ENCODE results near the gene SARNP. TPM values are rescaled to one million over a fixed set of nuclear protein-coding genes. Genes with fewer than 3 reads are reported as not detected.

SARNP gene
- total and polyA plus RNA-seq, 10 of the 15 experiments (the other 5 are each of a cell fraction or from before 2014, with no cell fraction given) = 77.6 to 445 (median 188) TPM

DNA sequence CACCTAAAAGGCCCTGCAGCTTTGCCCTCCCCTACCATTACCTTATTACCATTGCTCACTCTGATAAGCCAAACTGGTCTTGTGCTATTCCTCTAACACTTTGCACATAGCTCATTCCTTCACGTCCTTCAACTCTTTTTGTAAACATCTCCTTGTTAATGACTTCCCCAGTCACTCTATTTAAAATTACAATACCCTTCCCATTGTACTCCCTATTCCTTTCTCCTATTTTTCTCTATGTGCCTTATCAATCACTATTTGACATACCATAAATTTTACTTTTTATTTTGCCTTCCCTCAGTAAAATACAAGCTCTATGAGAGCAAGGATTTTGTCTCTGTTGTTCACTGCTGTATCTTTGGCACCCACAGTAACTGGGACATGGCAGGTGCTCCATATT, 5.4 kb downstream of the SARNP start:
- Histone ChIP-seq H3K27ac (ENCODE audit: control insufficient read depth, insufficient read depth) (no peak overlapping the region), H3K27me3 (replicated peaks in 1 of 2; ENCODE audit: control insufficient read depth in 2 of 2, insufficient read depth in 2 of 2, low read length in 1 of 2) (no peaks in the 10 kb centered on the region), H2AFZ (ENCODE audit: control insufficient read depth, low read depth, low read length) (no peak overlapping the region), H3K36me3 (ENCODE audit: control insufficient read depth in 2 of 2, insufficient read depth in 2 of 2, low read length in 1 of 2) (peaks cover 1 to 14% of the 10 kb centered on the region in 2 experiments; a peak in 3 of 4 replicates), H3K9ac (ENCODE audit: control insufficient read depth, insufficient read depth, low read length) (no peak overlapping the region), H3K79me2 (ENCODE audit: control insufficient read depth, insufficient read depth, low read length) (peaks cover 84% of the 10 kb centered on the region), H3K9me3 (replicated peaks; ENCODE audit: control insufficient read depth, insufficient read depth, low read length) (no peaks in the 10 kb centered on the region), H4K20me1 (ENCODE audit: control insufficient read depth, insufficient read depth) (peaks cover 4% of the 10 kb centered on the region; the same call in 1 of the 2 replicates), H3K4me3 (no peak overlapping the region), H3K4me1 (ENCODE audit: control insufficient read depth, insufficient read depth, low read length) (0 out of 2 replicates have a peak, but pooled peaks cover 5% of the 10 kb centered on the region), H3K4me2 (ENCODE audit: control insufficient read depth, insufficient read depth) (no peak overlapping the region; the same call in 1 of the 2 replicates)
- no peak for DNase-seq (ENCODE audit: low read depth, low spot score)
- no peak for TF ChIP-seq NFIC (IDR thresholded peaks at IDR 0.05; ENCODE audit: low read depth, low read length)
- TF ChIP-seq, protein P1, sequence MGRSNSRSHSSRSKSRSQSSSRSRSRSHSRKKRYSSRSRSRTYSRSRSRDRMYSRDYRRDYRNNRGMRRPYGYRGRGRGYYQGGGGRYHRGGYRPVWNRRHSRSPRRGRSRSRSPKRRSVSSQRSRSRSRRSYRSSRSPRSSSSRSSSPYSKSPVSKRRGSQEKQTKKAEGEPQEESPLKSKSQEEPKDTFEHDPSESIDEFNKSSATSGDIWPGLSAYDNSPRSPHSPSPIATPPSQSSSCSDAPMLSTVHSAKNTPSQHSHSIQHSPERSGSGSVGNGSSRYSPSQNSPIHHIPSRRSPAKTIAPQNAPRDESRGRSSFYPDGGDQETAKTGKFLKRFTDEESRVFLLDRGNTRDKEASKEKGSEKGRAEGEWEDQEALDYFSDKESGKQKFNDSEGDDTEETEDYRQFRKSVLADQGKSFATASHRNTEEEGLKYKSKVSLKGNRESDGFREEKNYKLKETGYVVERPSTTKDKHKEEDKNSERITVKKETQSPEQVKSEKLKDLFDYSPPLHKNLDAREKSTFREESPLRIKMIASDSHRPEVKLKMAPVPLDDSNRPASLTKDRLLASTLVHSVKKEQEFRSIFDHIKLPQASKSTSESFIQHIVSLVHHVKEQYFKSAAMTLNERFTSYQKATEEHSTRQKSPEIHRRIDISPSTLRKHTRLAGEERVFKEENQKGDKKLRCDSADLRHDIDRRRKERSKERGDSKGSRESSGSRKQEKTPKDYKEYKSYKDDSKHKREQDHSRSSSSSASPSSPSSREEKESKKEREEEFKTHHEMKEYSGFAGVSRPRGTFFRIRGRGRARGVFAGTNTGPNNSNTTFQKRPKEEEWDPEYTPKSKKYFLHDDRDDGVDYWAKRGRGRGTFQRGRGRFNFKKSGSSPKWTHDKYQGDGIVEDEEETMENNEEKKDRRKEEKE (IDR thresholded peaks at IDR 0.05) = no peak
- TF ChIP-seq, protein P2, sequence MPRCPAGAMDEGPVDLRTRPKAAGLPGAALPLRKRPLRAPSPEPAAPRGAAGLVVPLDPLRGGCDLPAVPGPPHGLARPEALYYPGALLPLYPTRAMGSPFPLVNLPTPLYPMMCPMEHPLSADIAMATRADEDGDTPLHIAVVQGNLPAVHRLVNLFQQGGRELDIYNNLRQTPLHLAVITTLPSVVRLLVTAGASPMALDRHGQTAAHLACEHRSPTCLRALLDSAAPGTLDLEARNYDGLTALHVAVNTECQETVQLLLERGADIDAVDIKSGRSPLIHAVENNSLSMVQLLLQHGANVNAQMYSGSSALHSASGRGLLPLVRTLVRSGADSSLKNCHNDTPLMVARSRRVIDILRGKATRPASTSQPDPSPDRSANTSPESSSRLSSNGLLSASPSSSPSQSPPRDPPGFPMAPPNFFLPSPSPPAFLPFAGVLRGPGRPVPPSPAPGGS (IDR thresholded peaks at IDR 0.05; ENCODE audit: borderline replicate concordance, insufficient read depth, low read depth, low read length, poor library complexity, severe bottlenecking) = no peak
- TF ChIP-seq ZNF384 (IDR thresholded peaks at IDR 0.05; ENCODE audit: borderline replicate concordance, low read depth, low read length) = no peak
- TF ChIP-seq JUND (IDR thresholded peaks at IDR 0.05; ENCODE audit: low read depth, low read length) = no peak
- TF ChIP-seq TCF3 (IDR thresholded peaks at IDR 0.05; ENCODE audit: borderline replicate concordance, insufficient read depth, low read depth, low read length) = no peak
- no peak for TF ChIP-seq CBX5 (IDR thresholded peaks at IDR 0.05; ENCODE audit: low read depth)
- TF ChIP-seq, protein P3, sequence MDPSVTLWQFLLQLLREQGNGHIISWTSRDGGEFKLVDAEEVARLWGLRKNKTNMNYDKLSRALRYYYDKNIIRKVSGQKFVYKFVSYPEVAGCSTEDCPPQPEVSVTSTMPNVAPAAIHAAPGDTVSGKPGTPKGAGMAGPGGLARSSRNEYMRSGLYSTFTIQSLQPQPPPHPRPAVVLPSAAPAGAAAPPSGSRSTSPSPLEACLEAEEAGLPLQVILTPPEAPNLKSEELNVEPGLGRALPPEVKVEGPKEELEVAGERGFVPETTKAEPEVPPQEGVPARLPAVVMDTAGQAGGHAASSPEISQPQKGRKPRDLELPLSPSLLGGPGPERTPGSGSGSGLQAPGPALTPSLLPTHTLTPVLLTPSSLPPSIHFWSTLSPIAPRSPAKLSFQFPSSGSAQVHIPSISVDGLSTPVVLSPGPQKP (IDR thresholded peaks at IDR 0.05; ENCODE audit: low read depth, low read length) = no peak
- no peak for TF ChIP-seq SUZ12 (IDR thresholded peaks at IDR 0.05; ENCODE audit: unreplicated experiment)
- no peak for TF ChIP-seq RUNX3 (IDR thresholded peaks at IDR 0.05; ENCODE audit: low read length)
- no peak for TF ChIP-seq HDAC2 (IDR thresholded peaks at IDR 0.05)
- BruUV-seq (replicated peaks) = TSS peak; percentile 2
- ChIA-PET POLR2A (interaction anchor here (0.9 to 1.8 kb wide), 3 partner anchors 18 to 66 kb away, joined by 4 read pairs; partner anchors contain the start of gene DNAJC14), SMC1A (ENCODE audit: uncharacterized antibody, unreplicated experiment) (interaction anchor here (0.6 to 2.8 kb wide), 6 partner anchors 9 to 121 kb away, joined by 3 to 15 read pairs (median 4); no protein-coding TSS in a partner anchor), CTCF (interaction anchor here (0.7 to 2.7 kb wide), 8 partner anchors 15 to 226 kb away, joined by 3 to 12 read pairs (median 4); no protein-coding TSS in a partner anchor), RAD21 (ENCODE audit: unreplicated experiment) (interaction anchor here (1.0 to 1.7 kb wide), 2 partner anchors 8 to 74 kb away, joined by 3 to 5 read pairs; no protein-coding TSS in a partner anchor)
- ATAC-seq = 0 out of 3 replicates have a peak, but pooled peaks have one; percentile 12
- in situ Hi-C loops (cut with MboI) (no loop called here), intact Hi-C loops (cut with micrococcal nuclease; ENCODE audit: unreplicated experiment) (no loop called here)
- WGBS (ENCODE audit: insufficient coverage, insufficient replicate concordance, low lambda C conversion rate, missing lambda C conversion rate) = 100% methylated on average over 1 of the region's 1 CpG
- FAIRE-seq = no peak

Data from GM12878 (cell line).